NB4 (cell line): ENCODE data around the gene ZDHHC3.
"Not testable (repeated sequence)": the region's sequence is repeated elsewhere in the genome, so short reads cannot be mapped to it uniquely, and the experiment has no call there.

Source experiments
- DNase-seq: peaks from one replicate; pipeline ENCODE4 v3.0.0; 2010; ENCODE audit warnings: low read depth
- H3K4me3 ChIP-seq: one replicate; pipeline ENCODE4 v1.5.1; 2011; ENCODE audit warnings: mild to moderate bottlenecking, low read depth, low read length, moderate library complexity
- MYC ChIP-seq: IDR thresholded peaks from 2 replicates; pipeline ENCODE4 v1.6.1; 2011; ENCODE audit warnings: low read depth, low read length
- POLR2A ChIP-seq: IDR thresholded peaks from 2 replicates; pipeline ENCODE4 v1.6.1; 2011; ENCODE audit warnings: mild to moderate bottlenecking; ENCODE audit not compliant: insufficient read length; ENCODE audit errors: extremely low read depth
- TF ChIP-seq, protein P1 (sequence below): IDR thresholded peaks from 2 replicates; pipeline ENCODE4 v1.6.1; 2011; ENCODE audit warnings: low read depth, low read length
- TF ChIP-seq, protein P2 (sequence below): IDR thresholded peaks from one replicate; pipeline ENCODE4 v1.5.1; 2012; ENCODE audit warnings: low read depth, low read length

ZDHHC3 gene

DNA sequence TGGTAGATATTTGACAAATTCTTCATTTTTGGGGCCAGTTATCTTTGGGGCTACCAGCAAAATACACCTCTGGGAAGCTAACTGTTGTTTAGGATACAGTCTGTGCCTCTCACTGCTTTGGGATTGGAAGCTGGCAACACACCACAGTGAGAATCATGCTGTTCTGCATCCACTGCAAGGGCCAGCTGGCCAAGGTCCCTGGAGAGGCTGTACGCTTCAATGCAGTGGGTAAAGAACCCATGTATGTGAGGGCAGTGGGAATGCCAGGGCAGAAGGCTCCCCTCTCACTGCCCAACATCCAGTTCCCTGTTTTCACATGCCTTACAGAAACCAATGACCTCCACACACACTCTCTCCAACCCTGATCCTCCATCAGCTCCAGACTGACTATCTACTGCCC is 20.1 kb downstream of the ZDHHC3 start:
- DNase-seq, result no peak
- no peak overlapping the region for H3K4me3 ChIP-seq
- TF ChIP-seq, protein P1, sequence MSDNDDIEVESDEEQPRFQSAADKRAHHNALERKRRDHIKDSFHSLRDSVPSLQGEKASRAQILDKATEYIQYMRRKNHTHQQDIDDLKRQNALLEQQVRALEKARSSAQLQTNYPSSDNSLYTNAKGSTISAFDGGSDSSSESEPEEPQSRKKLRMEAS, result no peak
- TF ChIP-seq, protein P2, sequence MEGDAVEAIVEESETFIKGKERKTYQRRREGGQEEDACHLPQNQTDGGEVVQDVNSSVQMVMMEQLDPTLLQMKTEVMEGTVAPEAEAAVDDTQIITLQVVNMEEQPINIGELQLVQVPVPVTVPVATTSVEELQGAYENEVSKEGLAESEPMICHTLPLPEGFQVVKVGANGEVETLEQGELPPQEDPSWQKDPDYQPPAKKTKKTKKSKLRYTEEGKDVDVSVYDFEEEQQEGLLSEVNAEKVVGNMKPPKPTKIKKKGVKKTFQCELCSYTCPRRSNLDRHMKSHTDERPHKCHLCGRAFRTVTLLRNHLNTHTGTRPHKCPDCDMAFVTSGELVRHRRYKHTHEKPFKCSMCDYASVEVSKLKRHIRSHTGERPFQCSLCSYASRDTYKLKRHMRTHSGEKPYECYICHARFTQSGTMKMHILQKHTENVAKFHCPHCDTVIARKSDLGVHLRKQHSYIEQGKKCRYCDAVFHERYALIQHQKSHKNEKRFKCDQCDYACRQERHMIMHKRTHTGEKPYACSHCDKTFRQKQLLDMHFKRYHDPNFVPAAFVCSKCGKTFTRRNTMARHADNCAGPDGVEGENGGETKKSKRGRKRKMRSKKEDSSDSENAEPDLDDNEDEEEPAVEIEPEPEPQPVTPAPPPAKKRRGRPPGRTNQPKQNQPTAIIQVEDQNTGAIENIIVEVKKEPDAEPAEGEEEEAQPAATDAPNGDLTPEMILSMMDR, result no peak
- TF ChIP-seq MYC (no peak), POLR2A (no peak)

DNA sequence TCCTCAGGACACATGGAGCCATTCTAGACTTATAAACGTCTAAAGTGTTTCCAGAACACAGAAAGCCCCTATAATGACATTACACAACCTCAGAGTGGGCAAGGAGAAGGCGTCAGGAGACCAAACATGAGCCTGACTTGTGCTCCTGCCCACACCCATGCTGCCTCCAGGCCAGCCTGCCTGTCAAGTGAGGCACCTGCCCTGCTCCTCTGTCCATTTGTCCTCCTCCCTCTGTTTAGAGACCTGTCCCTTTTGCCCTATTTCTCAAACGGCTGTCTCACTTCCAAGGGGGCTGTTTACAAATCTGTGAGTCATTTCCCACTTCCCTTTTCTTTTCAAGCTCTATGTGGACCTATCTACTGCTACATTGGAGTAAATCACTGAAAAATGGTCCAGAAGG is 21.0 kb downstream of the ZDHHC3 start:
- DNase-seq, result peak; percentile 87
- TF ChIP-seq, protein P1, result no peak
- TF ChIP-seq POLR2A (no peak), MYC (no peak)
- TF ChIP-seq, protein P2, result no peak
- no peak overlapping the region for H3K4me3 ChIP-seq

DNA sequence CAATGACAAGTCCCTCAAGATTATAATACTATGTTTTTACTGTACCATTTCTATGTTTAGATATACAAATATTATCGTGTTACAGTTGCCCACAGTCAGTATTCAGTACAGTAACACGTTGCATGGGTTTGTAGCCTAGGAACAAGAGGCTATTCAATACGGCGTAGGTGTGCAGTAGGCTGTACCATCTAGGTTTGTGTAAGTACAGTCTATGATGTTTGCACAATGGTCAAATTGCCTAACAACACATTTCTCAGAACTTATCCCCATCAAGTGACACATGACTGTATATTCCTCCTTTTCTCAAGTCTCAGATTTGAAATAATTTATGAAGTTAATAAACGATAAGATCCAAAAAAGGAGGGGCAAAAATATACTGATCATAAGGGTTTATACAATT is 21.7 kb downstream of the ZDHHC3 start:
- no peak overlapping the region for H3K4me3 ChIP-seq
- TF ChIP-seq MYC (no peak), POLR2A (no peak)
- TF ChIP-seq, protein P2, result no peak
- no peak for DNase-seq

DNA sequence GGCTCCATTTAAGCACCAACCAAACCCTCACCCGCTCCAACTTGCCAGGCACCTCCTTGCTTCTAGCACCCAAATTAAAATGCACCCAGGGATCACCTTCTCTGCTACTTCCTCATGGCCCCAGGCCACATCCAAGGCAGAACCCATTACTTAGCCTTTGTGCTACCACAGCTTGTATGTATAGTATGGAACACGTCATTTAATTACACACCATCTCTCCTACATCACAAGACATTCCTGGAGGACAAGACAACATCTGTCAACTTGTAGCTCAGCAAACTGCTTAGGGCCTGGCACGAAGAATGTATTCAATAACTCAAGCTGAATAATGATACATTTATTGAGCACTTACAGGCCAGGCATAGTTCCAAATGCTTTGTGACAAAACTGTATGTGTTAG is 23.3 kb downstream of the ZDHHC3 start:
- TF ChIP-seq, protein P2, result no peak
- TF ChIP-seq, protein P1, result no peak
- no peak for TF ChIP-seq POLR2A
- TF ChIP-seq MYC, result no peak
- no peak for DNase-seq

DNA sequence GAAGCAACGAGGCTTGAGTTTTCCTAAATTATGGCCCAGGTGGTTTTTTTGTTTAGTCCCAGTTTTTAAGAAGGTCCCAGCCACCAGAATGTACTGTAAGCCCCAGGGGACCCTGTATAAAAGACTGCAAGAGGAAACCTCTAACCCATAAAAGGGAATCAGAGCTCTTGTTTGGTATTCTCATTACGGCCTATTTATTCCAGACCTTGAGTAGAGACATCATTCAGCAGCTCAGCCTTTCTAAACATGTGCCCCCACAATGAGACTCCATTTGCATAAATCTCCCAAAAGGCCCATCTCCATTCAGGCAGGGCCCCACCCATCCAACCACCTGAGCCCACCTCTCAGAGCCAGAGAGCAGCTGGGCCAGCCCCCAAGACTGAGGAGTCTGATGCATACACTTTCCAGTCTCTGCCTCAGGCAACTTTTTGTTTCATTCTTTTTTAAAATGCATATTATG is 25.7 kb downstream of the ZDHHC3 start:
- DNase-seq, result no peak
- TF ChIP-seq MYC (no peak), POLR2A (no peak)
- TF ChIP-seq, protein P2, result no peak
- TF ChIP-seq, protein P1, result no peak
- H3K4me3 ChIP-seq, result no peak overlapping the region

More for the DNA sequence above, 23.3 kb downstream of the ZDHHC3 start:
- H3K4me3 ChIP-seq, result no peak overlapping the region

DNA sequence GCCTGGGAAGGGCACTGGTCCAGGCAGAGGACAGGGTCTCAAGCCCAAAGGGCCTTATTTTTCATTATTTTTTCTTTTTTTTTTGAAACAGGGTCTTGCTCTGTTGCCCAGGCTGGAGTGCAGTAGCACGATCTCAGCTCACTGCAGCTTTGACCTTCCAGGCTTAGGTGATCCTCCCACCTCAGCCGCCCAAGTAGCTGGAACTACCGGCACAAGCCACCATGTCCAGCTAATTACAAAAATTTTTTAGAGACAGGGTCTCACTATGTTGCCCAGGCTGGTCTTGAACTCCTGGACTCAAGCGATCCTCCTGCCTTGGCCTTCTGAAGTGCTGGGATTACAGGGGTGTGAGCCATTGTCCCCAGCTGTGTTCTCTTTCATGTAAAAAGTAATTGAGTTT is 26.2 kb downstream of the ZDHHC3 start:
- not testable (repeated sequence) for H3K4me3 ChIP-seq, DNase-seq
